Endodermal cell (in vitro differentiated cells): ENCODE measurements around the gene PHF2. TPM values are rescaled to one million over a fixed set of nuclear protein-coding genes. Genes with fewer than 3 reads are reported as not detected.

Experiments used
- DNase-seq: peaks from one replicate; pipeline ENCODE4 v3.0.0-alpha.2; 2017
- H3K27ac ChIP-seq: 2 replicates; pipeline ENCODE4 v1.5.1; 2013; ENCODE audit warnings: mild to moderate bottlenecking, low read depth, low read length, moderate library complexity
- H3K27me3 ChIP-seq: 2 replicates; pipeline ENCODE4 v1.6.1; 2013; ENCODE audit warnings: mild to moderate bottlenecking, low read length, moderate library complexity; ENCODE audit not compliant: insufficient read depth, control insufficient read depth, poor library complexity, severe bottlenecking
- H3K36me3 ChIP-seq: 2 replicates; pipeline ENCODE4 v1.7.0; 2013; ENCODE audit warnings: mild to moderate bottlenecking, low read length, moderate library complexity; ENCODE audit not compliant: control insufficient read depth, insufficient read depth
- H3K4me1 ChIP-seq: one replicate; pipeline ENCODE4 v1.7.0; 2013; ENCODE audit warnings: low read length; ENCODE audit not compliant: control insufficient read depth, insufficient read depth
- H3K4me3 ChIP-seq: 2 replicates; pipeline ENCODE4 v1.5.1; 2013; ENCODE audit warnings: mild to moderate bottlenecking, low read length, moderate library complexity
- H3K9ac ChIP-seq: 2 replicates; pipeline ENCODE4 v1.6.1; 2013; ENCODE audit warnings: mild to moderate bottlenecking, low read length, moderate library complexity; ENCODE audit not compliant: poor library complexity, severe bottlenecking; ENCODE audit errors: extremely low read depth
- H3K9me3 ChIP-seq: 2 replicates; pipeline ENCODE4 v1.6.1; 2013; ENCODE audit warnings: mild to moderate bottlenecking, low read length, moderate library complexity; ENCODE audit not compliant: control insufficient read depth
- H3K27ac Mint-ChIP-seq: 2 replicates; pipeline ENCODE4 v1.8.0; 2020; ENCODE audit warnings: mixed read lengths
- H3K27me3 Mint-ChIP-seq: 2 replicates; pipeline ENCODE4 v1.8.0; 2021; ENCODE audit warnings: mild to moderate bottlenecking, mixed read lengths; ENCODE audit not compliant: insufficient read depth
- H3K36me3 Mint-ChIP-seq: 2 replicates; pipeline ENCODE4 v1.8.0; 2020; ENCODE audit warnings: low read depth, mixed read lengths
- H3K4me1 Mint-ChIP-seq: 2 replicates; pipeline ENCODE4 v1.8.0; 2020; ENCODE audit warnings: mixed read lengths
- H3K4me3 Mint-ChIP-seq: 2 replicates; pipeline ENCODE4 v1.8.0; 2020; ENCODE audit warnings: mild to moderate bottlenecking, moderate library complexity, mixed read lengths
- H3K9me3 Mint-ChIP-seq: 2 replicates; pipeline ENCODE4 v1.8.0; 2020; ENCODE audit warnings: mild to moderate bottlenecking, mixed read lengths
- CTCF ChIP-seq: fragments of 200-600 bp; sonication (generic); conservative IDR thresholded peaks from 2 replicates; pipeline ENCODE4 v1.5.0; 2021; ENCODE audit warnings: antibody characterized with exemption, mild to moderate bottlenecking
- WGBS, 2 experiments: methylation state at CpG; one replicate each; pipeline versions ENCODE4 v1.1.5 to v1.1.7; 2013; ENCODE audit warnings: missing lambda C conversion rate in 2 of 2, mixed read lengths in 1 of 2; ENCODE audit not compliant: insufficient coverage in 1 of 2, insufficient read length in 1 of 2; 5-methylcytosine and 5-hydroxymethylcytosine counted together
- total RNA-seq, 2 donors: library from RNA; stranded (reverse); fragmentation: NEBNext Ultra II Directional in 1 of 2; extraction: Animal tissue kit (Norgen Biotek cat#: 25700) in 1 of 2; gene quantifications; 2 replicates in 1 of 2; 3 replicates in 1 of 2; pipeline ENCODE4 v1.2.1, GENCODE V29; 2021

Gene PHF2
- total RNA-seq, 2 donors from 2014 or later, result 17.1 to 20.2 TPM

GRCh38 chr9:93651521-93651950 is 75.2 kb downstream of the PHF2 start:
- 92 to 93% methylated on average over 2 to 5 of the region's 5 CpGs for WGBS, 2 experiments
- H3K36me3 ChIP-seq, result peaks cover 24% of the 10 kb centered on the region
- no peaks in the 10 kb centered on the region for H3K27me3 Mint-ChIP-seq
- H3K9ac ChIP-seq, result no peak overlapping the region
- H3K9me3 ChIP-seq, result no peaks in the 10 kb centered on the region
- no peak overlapping the region for H3K27ac Mint-ChIP-seq
- H3K27me3 ChIP-seq, result no peaks in the 10 kb centered on the region
- H3K9me3 Mint-ChIP-seq, result no peaks in the 10 kb centered on the region
- no peak overlapping the region for H3K4me3 ChIP-seq
- no peaks in the 10 kb centered on the region for H3K4me1 ChIP-seq
- H3K27ac ChIP-seq, result no peak overlapping the region
- peaks cover 34% of the 10 kb centered on the region for H3K36me3 Mint-ChIP-seq
- H3K4me1 Mint-ChIP-seq, result no peaks in the 10 kb centered on the region
- DNase-seq, result peak; percentile 31
- no peak overlapping the region for H3K4me3 Mint-ChIP-seq
- TF ChIP-seq CTCF, result no peak

GRCh38 chr9:93652604-93653592 is 76.5 kb downstream of the PHF2 start:
- no peak for DNase-seq
- WGBS, 2 experiments, result 92 to 96% methylated on average over 17 to 24 of the region's 24 CpGs
- Histone ChIP-seq H3K9ac (no peak overlapping the region), H3K27ac (no peak overlapping the region), H3K4me3 (no peak overlapping the region), H3K36me3 (peaks cover 24% of the 10 kb centered on the region), H3K27me3 (no peaks in the 10 kb centered on the region), H3K9me3 (no peaks in the 10 kb centered on the region), H3K4me1 (no peaks in the 10 kb centered on the region)
- Mint-ChIP-seq H3K27me3 (no peaks in the 10 kb centered on the region), H3K4me3 (no peak overlapping the region), H3K27ac (no peak overlapping the region), H3K4me1 (no peaks in the 10 kb centered on the region), H3K36me3 (peaks cover 31% of the 10 kb centered on the region), H3K9me3 (no peaks in the 10 kb centered on the region)
- no peak for TF ChIP-seq CTCF

- Mint-ChIP-seq H3K9me3 (no peaks in the 10 kb centered on the region), H3K4me1 (no peaks in the 10 kb centered on the region), H3K4me3 (no peak overlapping the region), H3K27me3 (no peaks in the 10 kb centered on the region), H3K27ac (no peak overlapping the region), H3K36me3 (peaks cover 30% of the 10 kb centered on the region)
- no peak overlapping the region for H3K4me3 ChIP-seq
- no peaks in the 10 kb centered on the region for H3K9me3 ChIP-seq
- no peaks in the 10 kb centered on the region for H3K27me3 ChIP-seq
- H3K36me3 ChIP-seq, result peaks cover 24% of the 10 kb centered on the region
- H3K4me1 ChIP-seq, result no peaks in the 10 kb centered on the region
- no peak overlapping the region for H3K9ac ChIP-seq
- 92% methylated on average over 2 to 3 of the region's 3 CpGs for WGBS, 2 experiments
- TF ChIP-seq CTCF, result no peak
- no peak for DNase-seq
- H3K27ac ChIP-seq, result no peak overlapping the region
Measured at GRCh38 chr9:93653760-93654159, 77.4 kb downstream of the PHF2 start.
